Loucy (cell line): Measurements from ENCODE around the gene KRTAP10-2.

Source experiments
- CTCF ChIP-seq: fragments of 200-600 bp; sonication (generic); conservative IDR thresholded peaks from 2 replicates; pipeline ENCODE4 v1.5.1; 2014; ENCODE audit warnings: mild to moderate bottlenecking, antibody characterized with exemption, low read length
- EZH2phosphoT487 ChIP-seq: fragments of 200-600 bp; IDR thresholded peaks from 2 replicates; pipeline ENCODE4 v1.6.1; 2018; ENCODE audit warnings: antibody characterized with exemption, mild to moderate bottlenecking, moderate library complexity, borderline replicate concordance

- TF ChIP-seq CTCF: no peak
- TF ChIP-seq EZH2phosphoT487: no peak
Measured at GRCh38 chr21:44542716-44543115, 8.6 kb downstream of the KRTAP10-2 start.
